ENCODE results near the gene NRIP1. TPM values are rescaled to one million over a fixed set of nuclear protein-coding genes. Genes with fewer than 3 reads are reported as not detected.
"Not testable (repeated sequence)": the region's sequence is repeated elsewhere in the genome, so short reads cannot be mapped to it uniquely, and the experiment has no call there.

Gene NRIP1
- total RNA-seq, 2 donors from 2014 or later = 29.3 to 43.1 TPM

- H3K4me1 ChIP-seq (replicated peaks) = no peaks in the 10 kb centered on the region
- no peaks in the 10 kb centered on the region for H3K27me3 ChIP-seq (replicated peaks; ENCODE audit: insufficient read depth)
- TF ChIP-seq CTCF (IDR thresholded peaks at IDR 0.05) = no peak
- TF ChIP-seq POLR2A (IDR thresholded peaks at IDR 0.05) = no peak
- no peak for TF ChIP-seq POLR2AphosphoS5 (IDR thresholded peaks at IDR 0.05)
- H3K4me3 ChIP-seq = no peak overlapping the region
- no peaks in the 10 kb centered on the region for H3K36me3 ChIP-seq
- no peak overlapping the region for H3K27ac ChIP-seq
- no peaks in the 10 kb centered on the region for H3K9me3 ChIP-seq
- intact Hi-C loops (cut with DNase I) = no loop called here
- 66% methylated on average over 3 of the region's 3 CpGs for WGBS
- DNase-seq (ENCODE audit: low spot score) = no peak
Observed at GRCh38 chr21:14945176-14945575, 119.6 kb downstream of the NRIP1 start.

- no peaks in the 10 kb centered on the region for H3K9me3 ChIP-seq
- H3K27me3 ChIP-seq (replicated peaks; ENCODE audit: insufficient read depth) = no peaks in the 10 kb centered on the region
- H3K27ac ChIP-seq = no peak overlapping the region
- TF ChIP-seq POLR2A (IDR thresholded peaks at IDR 0.05) = no peak
- no peak for TF ChIP-seq POLR2AphosphoS5 (IDR thresholded peaks at IDR 0.05)
- no peak for TF ChIP-seq CTCF (IDR thresholded peaks at IDR 0.05)
- WGBS = 91% methylated on average over 3 of the region's 3 CpGs
- no peaks in the 10 kb centered on the region for H3K4me1 ChIP-seq (replicated peaks)
- DNase-seq (ENCODE audit: low spot score) = no peak
- H3K4me3 ChIP-seq = no peak overlapping the region
- H3K36me3 ChIP-seq = no peaks in the 10 kb centered on the region
- intact Hi-C loops (cut with DNase I) = no loop called here
Observed at GRCh38 chr21:14943616-14944015, 121.2 kb downstream of the NRIP1 start.

- Histone ChIP-seq H3K4me3 (no peak overlapping the region), H3K27ac (no peak overlapping the region), H3K36me3 (no peaks in the 10 kb centered on the region), H3K9me3 (no peaks in the 10 kb centered on the region), H3K4me1 (replicated peaks) (no peaks in the 10 kb centered on the region), H3K27me3 (replicated peaks; ENCODE audit: insufficient read depth) (no peaks in the 10 kb centered on the region)
- DNase-seq (ENCODE audit: low spot score) = no peak
- TF ChIP-seq POLR2A (IDR thresholded peaks at IDR 0.05) (no peak), CTCF (IDR thresholded peaks at IDR 0.05) (no peak), POLR2AphosphoS5 (IDR thresholded peaks at IDR 0.05) (no peak)
- 66% methylated on average over 2 of the region's 2 CpGs for WGBS
- intact Hi-C loops (cut with DNase I) = no loop called here
Observed at GRCh38 chr21:14942801-14943490, 121.9 kb downstream of the NRIP1 start.

- H3K27me3 ChIP-seq (replicated peaks; ENCODE audit: insufficient read depth); H3K27ac ChIP-seq; H3K36me3 ChIP-seq; intact Hi-C loops (cut with DNase I); DNase-seq (ENCODE audit: low spot score); H3K9me3 ChIP-seq; H3K4me3 ChIP-seq; H3K4me1 ChIP-seq (replicated peaks): not testable (repeated sequence)
- WGBS = 87% methylated on average over 11 of the region's 13 CpGs
Observed at GRCh38 chr21:14927324-14927723, 137.5 kb downstream of the NRIP1 start.

GRCh38 chr21:14926186-14926585 is 138.6 kb downstream of the NRIP1 start:
- no peaks in the 10 kb centered on the region for H3K27me3 ChIP-seq (replicated peaks; ENCODE audit: insufficient read depth)
- no peaks in the 10 kb centered on the region for H3K36me3 ChIP-seq
- no peaks in the 10 kb centered on the region for H3K9me3 ChIP-seq
- intact Hi-C loops (cut with DNase I) = no loop called here
- WGBS = 72% methylated on average over 3 of the region's 3 CpGs
- H3K27ac ChIP-seq = no peak overlapping the region
- no peak overlapping the region for H3K4me3 ChIP-seq
- no peak for DNase-seq (ENCODE audit: low spot score)
- no peaks in the 10 kb centered on the region for H3K4me1 ChIP-seq (replicated peaks)
- no peak for TF ChIP-seq POLR2A (IDR thresholded peaks at IDR 0.05)

- TF ChIP-seq POLR2AphosphoS5 (IDR thresholded peaks at IDR 0.05) (no peak), CTCF (IDR thresholded peaks at IDR 0.05) (no peak), POLR2A (IDR thresholded peaks at IDR 0.05) (no peak)
- WGBS = 71% methylated on average over 1 of the region's 1 CpG
Observed at GRCh38 chr21:14923468-14923867, 141.3 kb downstream of the NRIP1 start.

More at GRCh38 chr21:14923468-14923867, 141.3 kb downstream of the NRIP1 start:
- Histone ChIP-seq H3K27me3 (replicated peaks; ENCODE audit: insufficient read depth) (no peaks in the 10 kb centered on the region), H3K4me3 (no peak overlapping the region), H3K36me3 (no peaks in the 10 kb centered on the region), H3K27ac (no peak overlapping the region), H3K4me1 (replicated peaks) (no peaks in the 10 kb centered on the region), H3K9me3 (no peaks in the 10 kb centered on the region)
- intact Hi-C loops (cut with DNase I) = no loop called here
- no peak for DNase-seq (ENCODE audit: low spot score)

Data from prostate gland (tissue), 2 donors.